Endothelial cell of umbilical vein (primary cell): ENCODE results near the gene RANBP3L.

Experiments
- CTCF ChIP-seq, 2 donors: IDR thresholded peaks; 1 replicate in 1 of 2; 2 replicates in 1 of 2; pipeline ENCODE4 v1.5.1; 2011; ENCODE audit warnings: low read length in 2 of 2, mild to moderate bottlenecking in 2 of 2, moderate library complexity in 2 of 2, control low read depth in 1 of 2, inconsistent platforms in 1 of 2, low read depth in 1 of 2; ENCODE audit not compliant: insufficient read depth in 1 of 2; ENCODE audit errors: extremely low read depth in 1 of 2
- EZH2 ChIP-seq: IDR thresholded peaks from 2 replicates; pipeline ENCODE4 v1.6.1; 2012; ENCODE audit warnings: borderline replicate concordance, low read depth, mild to moderate bottlenecking, moderate library complexity, low read length, inconsistent platforms; ENCODE audit not compliant: severe bottlenecking
- FOS ChIP-seq: IDR thresholded peaks from 2 replicates; pipeline ENCODE4 v1.6.1; 2011; ENCODE audit warnings: mild to moderate bottlenecking, low read length, moderate library complexity, borderline replicate concordance; ENCODE audit not compliant: insufficient read depth
- GATA2 ChIP-seq: IDR thresholded peaks from 2 replicates; pipeline ENCODE4 v1.7.0; 2011; ENCODE audit warnings: low read depth, mild to moderate bottlenecking, moderate library complexity, mixed read lengths, low read length; ENCODE audit not compliant: insufficient read length, insufficient read depth
- JUN ChIP-seq: IDR thresholded peaks from 2 replicates; pipeline ENCODE4 v1.6.1; 2011; ENCODE audit warnings: borderline replicate concordance, low read depth; ENCODE audit not compliant: insufficient read length, insufficient read depth
- MAX ChIP-seq: IDR thresholded peaks from 2 replicates; pipeline ENCODE4 v1.6.1; 2011; ENCODE audit not compliant: insufficient read depth, insufficient read length
- MYC ChIP-seq: IDR thresholded peaks from one replicate; pipeline ENCODE4 v1.6.1; 2011; ENCODE audit warnings: mild to moderate bottlenecking, low read depth, low read length
- POLR2A ChIP-seq: IDR thresholded peaks from 2 replicates; pipeline ENCODE4 v1.6.1; 2012; ENCODE audit warnings: low read depth, mild to moderate bottlenecking, control low read depth, low read length
- POLR2AphosphoS5 ChIP-seq: IDR thresholded peaks from 2 replicates; pipeline ENCODE4 v1.6.1; 2012; ENCODE audit warnings: low read depth, mild to moderate bottlenecking, control low read depth, low read length, moderate library complexity; ENCODE audit not compliant: insufficient read depth

- no peak for TF ChIP-seq POLR2A
- no peak for TF ChIP-seq MYC
- no peak for TF ChIP-seq CTCF (IDR thresholded peaks at IDR 0.05; ENCODE audit: extremely low read depth in 1 of 2, insufficient read depth in 1 of 2, low read depth in 1 of 2, low read length in 2 of 2)
- no peak for TF ChIP-seq GATA2
- TF ChIP-seq EZH2, result no peak
- no peak for TF ChIP-seq POLR2AphosphoS5
- no peak for TF ChIP-seq MAX
- no peak for TF ChIP-seq FOS
- TF ChIP-seq JUN, result no peak
Measured at GRCh38 chr5:36298552-36298951, 3.1 kb downstream of the RANBP3L start.
